22Rv1 (cell line): ENCODE measurements around the gene F11.

Source experiments
- ZFX ChIP-seq: fragments of 450-650 bp; IDR thresholded peaks from 2 replicates; pipeline ENCODE4 v1.6.1; 2017; ENCODE audit warnings: antibody characterized with exemption, borderline replicate concordance
- TF ChIP-seq, protein P1 (sequence below): fragments of 450-650 bp; IDR thresholded peaks from 2 replicates; pipeline ENCODE4 v1.5.1; 2017; ENCODE audit warnings: mild to moderate bottlenecking

DNA sequence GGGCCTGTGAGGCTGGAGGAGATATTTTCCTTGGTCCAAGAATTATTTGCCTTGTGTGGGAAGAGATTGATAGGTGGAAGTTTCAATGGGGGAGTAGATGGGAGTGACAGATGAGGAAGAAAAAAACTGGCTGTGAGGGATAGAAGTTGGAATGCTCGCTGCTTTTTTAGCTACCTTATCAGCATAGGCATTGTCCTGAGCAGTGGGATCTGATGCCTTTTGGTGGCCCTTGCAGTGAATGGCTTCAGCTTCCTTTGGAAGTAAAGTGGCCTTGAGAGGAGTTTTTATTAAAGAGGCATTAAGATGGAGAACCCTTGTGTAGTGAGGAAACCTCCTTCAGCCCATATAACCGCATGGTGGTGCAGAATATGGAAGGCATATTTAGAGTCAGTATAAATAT, 22.7 kb upstream of the F11 start:
- TF ChIP-seq, protein P1, sequence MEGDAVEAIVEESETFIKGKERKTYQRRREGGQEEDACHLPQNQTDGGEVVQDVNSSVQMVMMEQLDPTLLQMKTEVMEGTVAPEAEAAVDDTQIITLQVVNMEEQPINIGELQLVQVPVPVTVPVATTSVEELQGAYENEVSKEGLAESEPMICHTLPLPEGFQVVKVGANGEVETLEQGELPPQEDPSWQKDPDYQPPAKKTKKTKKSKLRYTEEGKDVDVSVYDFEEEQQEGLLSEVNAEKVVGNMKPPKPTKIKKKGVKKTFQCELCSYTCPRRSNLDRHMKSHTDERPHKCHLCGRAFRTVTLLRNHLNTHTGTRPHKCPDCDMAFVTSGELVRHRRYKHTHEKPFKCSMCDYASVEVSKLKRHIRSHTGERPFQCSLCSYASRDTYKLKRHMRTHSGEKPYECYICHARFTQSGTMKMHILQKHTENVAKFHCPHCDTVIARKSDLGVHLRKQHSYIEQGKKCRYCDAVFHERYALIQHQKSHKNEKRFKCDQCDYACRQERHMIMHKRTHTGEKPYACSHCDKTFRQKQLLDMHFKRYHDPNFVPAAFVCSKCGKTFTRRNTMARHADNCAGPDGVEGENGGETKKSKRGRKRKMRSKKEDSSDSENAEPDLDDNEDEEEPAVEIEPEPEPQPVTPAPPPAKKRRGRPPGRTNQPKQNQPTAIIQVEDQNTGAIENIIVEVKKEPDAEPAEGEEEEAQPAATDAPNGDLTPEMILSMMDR, result no peak
- TF ChIP-seq ZFX, result no peak
